SH-SY5Y (cell line): ENCODE data around the gene FBXO40.

Experiments used
- GATA2 ChIP-seq: IDR thresholded peaks from 2 replicates; pipeline ENCODE4 v1.6.1; 2011; ENCODE audit warnings: mild to moderate bottlenecking, low read depth, low read length
- GATA3 ChIP-seq: IDR thresholded peaks from 2 replicates; pipeline ENCODE4 v1.6.1; 2011; ENCODE audit warnings: low read depth, mild to moderate bottlenecking, low read length, moderate library complexity

Gene FBXO40

DNA sequence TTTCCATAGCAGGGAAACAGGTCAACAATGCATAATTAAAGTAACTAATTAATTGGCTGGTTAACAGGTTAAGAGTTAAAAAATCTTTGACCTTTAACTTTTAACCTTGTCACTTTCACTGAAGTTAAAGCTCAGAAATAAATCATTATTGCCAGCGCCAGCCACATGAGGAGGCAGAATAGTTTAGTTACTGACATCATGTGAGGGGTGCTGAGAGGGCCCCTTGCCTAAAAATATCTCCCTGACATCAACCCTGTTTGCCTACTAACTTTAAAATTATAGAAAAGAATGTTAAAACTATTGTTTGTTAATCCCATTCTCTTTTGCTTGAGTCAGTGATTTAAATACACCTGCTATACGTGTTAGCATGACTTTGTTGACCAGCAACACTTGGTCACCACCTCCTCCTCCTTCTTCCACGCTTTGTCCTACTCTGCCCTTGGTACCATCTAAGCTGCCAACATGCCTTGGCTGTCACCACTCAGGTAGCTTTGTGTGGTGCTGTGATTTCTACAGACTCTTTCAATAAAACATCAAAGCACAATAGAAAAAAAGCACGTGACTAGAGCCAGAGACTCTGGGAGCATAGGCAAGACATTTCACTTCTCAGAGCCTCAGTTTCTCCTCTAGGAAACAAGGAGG is 2.7 kb downstream of the FBXO40 start:
- TF ChIP-seq GATA2 (no peak), GATA3 (no peak)

DNA sequence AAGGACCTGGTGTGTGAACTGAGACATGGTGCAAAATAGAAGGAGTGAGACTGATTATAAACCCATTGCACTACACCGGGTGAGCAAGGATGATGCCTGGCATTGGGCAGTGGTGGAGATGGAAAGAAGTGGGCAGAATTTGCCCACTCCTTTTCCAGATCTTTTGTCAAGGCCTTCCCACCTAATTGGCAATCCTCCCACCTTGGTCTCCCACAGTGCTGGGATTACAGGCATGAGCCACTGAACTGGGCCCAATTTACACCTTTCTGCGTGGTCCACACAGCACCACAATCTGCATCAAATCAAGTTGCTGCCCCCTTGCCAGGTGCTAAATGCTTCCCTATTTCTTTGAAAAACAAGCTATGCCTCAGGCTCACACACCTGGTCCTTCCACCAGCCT is 5.4 kb downstream of the FBXO40 start:
- no peak for TF ChIP-seq GATA3
- TF ChIP-seq GATA2, result no peak

DNA sequence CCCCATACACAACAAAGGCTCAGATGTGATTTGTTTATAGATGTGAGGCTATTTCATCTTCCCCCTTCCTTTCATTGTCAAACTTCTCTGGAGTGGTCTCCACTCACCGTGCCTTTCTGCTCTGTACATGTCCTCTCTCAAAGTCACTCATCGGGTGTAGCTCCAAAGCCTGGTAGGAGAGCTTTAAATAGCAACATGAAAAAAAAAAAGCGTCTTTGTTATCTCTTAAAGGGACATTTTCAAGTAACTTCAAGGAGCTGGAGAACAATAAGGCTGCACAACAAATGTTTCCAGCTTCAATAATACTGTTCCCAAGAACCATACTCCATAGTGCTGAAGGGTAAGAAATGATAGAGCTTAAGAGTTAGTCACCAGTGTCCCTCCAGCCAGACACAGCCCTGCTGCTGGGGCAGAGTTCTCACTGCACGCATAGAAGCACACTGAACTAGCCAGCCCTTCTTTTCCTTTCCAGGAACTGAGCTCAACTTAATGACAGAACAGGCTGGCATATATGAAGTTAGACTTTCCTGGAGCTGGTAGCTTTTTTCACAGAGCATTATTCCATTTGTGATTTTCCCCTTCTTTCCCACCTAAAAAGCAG is 8.1 kb downstream of the FBXO40 start:
- TF ChIP-seq GATA3, result no peak
- no peak for TF ChIP-seq GATA2

DNA sequence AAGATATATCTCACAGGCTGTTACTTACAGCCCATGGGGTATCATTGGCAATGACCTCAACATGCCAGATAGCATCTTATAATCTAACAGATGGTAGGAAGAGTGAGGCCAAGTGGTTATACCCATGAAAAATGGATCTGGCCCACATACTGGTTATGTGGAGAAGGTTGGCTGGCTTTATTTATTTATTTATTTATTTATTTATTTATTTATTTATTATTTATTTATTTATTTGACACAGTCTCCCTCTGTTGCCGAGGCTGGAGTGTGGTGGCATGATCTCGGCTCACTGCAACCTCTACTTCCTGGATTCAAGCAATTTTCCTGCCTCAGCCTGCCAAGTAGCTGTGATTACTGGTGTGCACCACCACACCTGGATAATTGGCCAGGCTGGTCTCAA is 11.6 kb downstream of the FBXO40 start:
- TF ChIP-seq GATA3 (no peak), GATA2 (no peak)

DNA sequence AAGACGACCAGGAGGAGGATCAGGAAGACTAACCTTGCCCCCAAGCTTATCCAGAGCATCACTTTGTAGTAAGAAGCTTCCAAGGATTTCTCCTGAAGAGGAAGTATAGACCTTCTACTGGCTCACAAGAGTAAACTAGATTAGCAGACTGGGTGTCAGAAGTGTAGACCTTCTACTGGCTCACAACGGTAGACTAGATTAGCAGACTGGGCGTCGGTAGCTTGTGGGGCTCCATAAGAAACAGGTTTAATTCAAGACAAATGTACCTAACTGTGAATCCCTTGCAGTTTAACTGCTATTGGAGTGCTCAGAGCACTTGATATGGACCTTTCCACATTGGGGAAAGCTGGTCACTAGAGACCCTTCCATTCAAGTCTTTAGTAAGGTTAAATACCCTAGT is 12.9 kb downstream of the FBXO40 start:
- TF ChIP-seq GATA3 (no peak), GATA2 (no peak)

DNA sequence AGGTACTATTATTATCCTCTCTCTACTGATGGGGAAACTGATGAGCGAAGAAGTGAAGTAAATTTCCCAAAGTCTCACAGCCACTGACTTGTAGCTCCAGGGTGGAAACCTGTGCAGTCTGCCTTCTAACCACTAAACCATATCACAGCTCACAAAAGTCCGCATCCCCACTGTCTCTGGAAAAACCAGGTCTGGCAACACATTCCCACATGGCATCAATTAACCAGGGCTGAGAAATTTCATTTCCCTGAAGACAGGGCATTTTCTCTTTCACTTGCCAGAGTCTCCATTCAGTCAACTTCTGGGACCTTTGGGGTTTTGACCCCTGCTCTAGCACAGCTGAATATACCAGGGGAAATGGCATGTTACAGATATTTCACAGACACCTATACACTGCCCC is 26.5 kb downstream of the FBXO40 start:
- TF ChIP-seq GATA2, result no peak
- no peak for TF ChIP-seq GATA3

DNA sequence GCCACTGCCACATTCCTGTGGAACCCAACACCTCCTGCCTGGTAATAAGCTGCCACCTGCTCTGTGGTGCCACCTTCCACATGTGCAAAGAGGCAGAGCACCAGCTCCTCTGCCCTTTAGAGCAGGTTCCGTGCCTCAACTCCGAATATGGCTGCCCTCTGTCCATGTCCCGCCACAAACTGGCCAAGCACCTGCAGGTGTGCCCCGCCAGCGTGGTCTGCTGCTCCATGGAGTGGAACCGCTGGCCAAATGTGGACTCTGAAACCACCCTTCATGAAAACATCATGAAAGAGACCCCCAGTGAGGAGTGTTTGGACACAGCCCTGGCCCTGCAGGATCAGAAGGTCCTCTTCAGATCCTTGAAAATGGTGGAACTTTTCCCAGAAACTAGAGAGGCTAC is 28.3 kb downstream of the FBXO40 start:
- no peak for TF ChIP-seq GATA2
- no peak for TF ChIP-seq GATA3

DNA sequence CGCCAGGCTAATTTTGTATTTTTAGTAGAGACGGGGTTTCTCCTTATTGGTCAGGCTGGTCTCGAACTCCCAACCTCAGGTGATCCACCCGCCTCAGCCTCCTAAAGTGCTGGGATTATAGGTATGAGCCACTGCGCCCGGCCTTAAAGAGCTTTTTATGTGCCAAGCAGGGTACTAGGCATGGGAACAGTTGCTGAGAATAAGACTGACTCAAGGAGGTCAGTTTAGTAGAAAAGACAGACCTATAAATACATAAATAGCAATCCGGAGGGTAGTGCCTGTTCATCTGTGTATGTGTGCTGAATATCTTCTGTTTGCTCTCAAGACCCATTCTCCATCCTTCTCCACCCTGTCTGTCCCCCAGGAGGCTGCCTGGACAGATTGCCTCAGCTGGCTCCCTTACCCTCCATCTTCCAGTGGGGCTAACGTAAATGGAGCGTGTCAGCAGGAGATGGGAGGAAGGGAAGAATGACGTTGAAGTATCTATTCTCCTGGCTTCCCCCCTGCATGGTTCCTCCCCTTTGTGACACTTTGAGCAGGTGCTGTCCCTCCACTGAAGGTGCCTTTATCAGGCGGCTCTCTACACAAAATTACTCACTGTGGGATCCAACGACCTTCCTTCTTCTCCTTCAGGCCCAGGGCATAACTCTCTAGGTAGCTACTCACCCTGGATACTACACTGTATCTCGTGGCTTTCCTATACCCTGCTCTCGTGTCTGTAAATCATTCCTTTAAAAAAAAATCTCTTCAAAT is 31.1 kb downstream of the FBXO40 start:
- TF ChIP-seq GATA2 (no peak), GATA3 (no peak)

DNA sequence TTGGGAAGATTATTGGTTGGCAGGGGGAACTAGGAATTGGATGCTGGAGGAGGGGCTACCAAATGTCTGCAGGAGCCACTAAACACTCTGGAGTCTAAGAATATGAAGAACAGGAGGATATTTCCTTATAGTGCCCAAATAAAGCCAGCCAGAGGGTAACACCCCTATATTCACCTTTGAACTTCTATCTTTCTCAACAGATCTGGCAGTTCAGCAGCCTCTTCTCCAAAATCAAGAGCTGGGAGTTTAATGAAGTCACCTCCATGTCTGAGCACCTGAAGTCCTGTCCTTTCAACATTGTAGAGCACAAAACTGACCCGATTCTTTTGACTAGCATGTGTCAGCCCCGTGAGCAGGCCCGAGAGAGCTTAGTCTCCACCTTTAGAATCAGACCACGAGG is 33.3 kb downstream of the FBXO40 start:
- no peak for TF ChIP-seq GATA3
- no peak for TF ChIP-seq GATA2

DNA sequence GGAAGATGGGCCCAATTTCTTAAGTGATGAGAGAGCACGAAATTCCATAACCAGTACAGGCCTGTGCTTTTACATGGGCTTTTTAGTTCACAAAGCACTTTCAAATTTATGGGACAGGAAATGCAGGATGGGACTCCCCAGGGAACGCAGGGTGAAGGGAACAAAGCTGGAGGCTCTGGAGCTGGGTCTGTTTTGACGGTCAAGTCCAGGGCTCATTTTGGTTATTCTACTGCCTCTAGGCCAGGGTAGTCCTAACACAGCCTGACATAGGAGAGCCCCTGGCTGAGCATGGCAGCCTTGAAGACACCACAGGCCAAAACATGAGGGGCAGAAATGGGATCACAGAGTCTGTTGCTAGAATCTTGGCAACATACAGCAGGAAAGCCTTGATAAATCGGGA is 34.0 kb downstream of the FBXO40 start:
- TF ChIP-seq GATA3 (no peak), GATA2 (no peak)

DNA sequence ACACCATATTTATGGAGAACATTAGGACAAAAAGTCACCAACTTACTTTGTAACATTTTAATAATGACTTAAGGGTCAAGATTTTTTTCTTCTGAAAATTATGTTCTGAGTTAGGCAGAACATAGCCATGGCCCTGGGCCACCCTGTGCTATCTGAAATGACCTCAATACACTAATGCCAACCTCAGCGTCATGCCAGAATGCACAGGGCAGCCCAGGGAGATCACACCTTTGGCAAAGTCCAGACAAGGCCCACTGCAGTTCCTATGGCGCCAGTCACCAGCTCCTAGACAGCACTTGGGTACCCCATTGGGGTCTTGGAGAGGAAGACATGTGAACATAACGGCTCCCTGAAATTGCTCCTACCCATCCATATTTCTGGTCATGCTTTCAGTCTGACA is 34.4 kb downstream of the FBXO40 start:
- TF ChIP-seq GATA3 (no peak), GATA2 (no peak)

DNA sequence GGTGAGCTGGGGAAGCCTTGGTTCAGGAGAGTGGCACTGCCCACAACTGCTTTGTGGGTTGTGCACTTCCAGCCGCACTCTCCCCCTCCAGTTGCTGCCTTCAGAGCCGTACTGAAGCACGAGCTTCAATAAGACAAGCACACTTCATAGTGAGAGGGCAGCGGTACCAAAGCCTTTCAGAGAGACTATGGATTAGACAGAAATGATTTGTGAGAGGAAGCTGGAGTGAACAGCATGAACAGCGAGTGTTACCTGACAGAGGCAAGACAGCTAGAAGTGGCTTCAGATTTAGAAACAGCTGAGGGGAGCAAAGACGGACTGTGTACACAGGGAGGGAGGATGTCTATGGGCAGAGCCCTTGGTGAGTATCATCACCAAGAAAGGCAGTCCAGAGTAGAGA is 36.4 kb downstream of the FBXO40 start:
- TF ChIP-seq GATA3, result no peak

DNA sequence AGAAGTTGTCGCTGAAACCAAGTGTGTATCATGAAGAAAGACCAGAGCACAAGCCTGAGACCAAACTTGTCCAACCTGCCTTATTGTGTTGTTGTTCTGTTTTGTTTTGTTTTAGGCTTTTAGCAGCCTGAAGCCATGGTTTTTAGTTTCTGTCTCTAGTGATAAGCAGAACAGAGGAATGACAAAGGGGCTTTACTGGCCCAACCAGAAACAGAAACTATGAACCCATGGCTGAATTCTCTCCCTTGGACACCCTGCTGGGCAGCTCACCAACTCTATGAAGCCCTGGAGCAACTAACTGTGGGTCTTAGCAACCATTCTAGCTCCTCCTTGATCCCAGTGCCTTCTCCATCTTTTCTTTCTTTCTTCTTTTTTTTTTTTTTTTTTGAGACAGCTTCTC is 37.2 kb downstream of the FBXO40 start:
- TF ChIP-seq GATA3 (no peak), GATA2 (no peak)

DNA sequence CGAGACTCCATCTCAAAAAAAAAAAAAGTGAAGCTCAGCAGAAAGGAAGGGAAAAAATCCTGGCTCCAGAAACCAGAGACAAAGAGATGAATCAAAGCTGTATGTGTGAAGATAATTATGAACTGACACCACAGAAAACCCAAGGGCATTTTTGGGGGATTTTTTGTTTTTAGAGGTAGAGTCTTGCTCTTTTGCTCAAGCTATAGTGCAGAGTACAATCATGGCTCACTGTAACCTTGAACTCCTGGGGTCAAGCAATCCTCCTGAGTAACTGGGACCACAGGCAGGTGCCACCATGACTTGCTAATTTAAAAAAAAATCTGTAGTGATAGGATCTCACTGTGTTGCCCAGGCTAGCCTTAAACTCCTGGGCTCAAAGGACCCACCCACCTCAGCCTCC is 44.7 kb downstream of the FBXO40 start:
- TF ChIP-seq GATA3, result no peak
- no peak for TF ChIP-seq GATA2

DNA sequence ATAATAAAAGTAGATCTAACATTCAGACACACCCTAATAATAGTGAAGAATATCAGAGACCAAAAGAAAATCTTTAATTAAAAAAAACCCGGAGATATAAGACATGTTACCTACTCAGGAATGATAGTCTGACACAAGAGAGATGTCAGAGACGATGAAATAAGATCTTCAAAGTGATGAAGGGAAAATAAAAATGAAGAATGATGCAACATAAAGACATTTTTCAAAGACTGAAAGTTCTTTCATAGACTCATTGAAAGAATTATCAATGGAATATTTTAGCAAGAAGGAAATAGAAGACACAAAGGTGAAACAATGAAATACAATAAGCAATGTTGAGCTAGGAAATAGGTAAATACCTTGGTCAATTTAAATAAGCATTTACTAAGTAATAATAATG is 47.9 kb downstream of the FBXO40 start:
- TF ChIP-seq GATA3 (no peak), GATA2 (no peak)

DNA sequence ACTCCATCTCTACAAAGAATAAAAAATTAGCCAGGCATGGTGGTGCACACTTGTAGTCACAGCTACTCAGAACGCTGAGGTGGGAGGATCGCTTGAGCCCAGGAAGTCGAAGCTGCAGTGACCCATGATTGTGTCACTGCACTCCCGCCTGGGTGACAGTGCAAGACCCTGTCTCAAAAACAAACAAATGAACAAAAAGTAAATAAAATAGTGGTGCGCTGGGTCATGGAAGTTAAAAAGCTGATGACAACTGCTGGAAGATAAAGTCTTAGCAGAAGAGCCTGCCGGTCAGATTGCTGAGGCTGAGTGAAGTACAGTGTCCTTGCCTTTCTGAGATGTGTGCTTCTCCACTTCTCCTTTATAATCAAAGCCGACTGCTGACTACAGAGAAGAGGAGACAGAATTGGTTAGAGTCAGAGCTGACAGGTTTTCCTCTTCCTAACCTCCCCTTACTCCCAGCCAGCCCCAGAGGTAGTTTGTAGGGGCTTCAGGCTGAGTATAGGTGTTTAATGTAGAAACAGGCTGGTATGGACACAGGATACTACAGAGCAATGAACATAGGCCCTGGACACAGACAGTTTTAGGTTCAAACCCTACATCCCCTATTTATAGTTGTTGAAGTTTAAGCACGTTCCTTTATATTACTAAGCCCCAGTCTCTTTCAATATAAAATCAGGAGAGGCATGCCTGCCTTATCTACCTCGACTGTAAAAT is 49.6 kb downstream of the FBXO40 start:
- TF ChIP-seq GATA3 (no peak), GATA2 (no peak)
